Fibroblast of pulmonary artery (primary cell): ENCODE results near the gene PRSS27.
A peak's percentile ranks its signal among the peaks of the same experiment; 100 is the strongest.
"Not testable (repeated sequence)": the region's sequence is repeated elsewhere in the genome, so short reads cannot be mapped to it uniquely, and the experiment has no call there.

Source experiments
- DNase-seq: peaks from one replicate; pipeline ENCODE4 v3.0.0-alpha.2; 2010; ENCODE audit warnings: low read depth
- H3K4me3 ChIP-seq: replicated peaks from 2 replicates; pipeline ENCODE4 v1.5.1; 2011; ENCODE audit warnings: low read depth, mild to moderate bottlenecking, control low read depth, low read length, moderate library complexity
- CTCF ChIP-seq: IDR thresholded peaks from 2 replicates; pipeline ENCODE4 v1.5.1; 2011; ENCODE audit warnings: mild to moderate bottlenecking, control low read depth, low read length, inconsistent platforms; ENCODE audit errors: missing control alignments

PRSS27 gene

DNA sequence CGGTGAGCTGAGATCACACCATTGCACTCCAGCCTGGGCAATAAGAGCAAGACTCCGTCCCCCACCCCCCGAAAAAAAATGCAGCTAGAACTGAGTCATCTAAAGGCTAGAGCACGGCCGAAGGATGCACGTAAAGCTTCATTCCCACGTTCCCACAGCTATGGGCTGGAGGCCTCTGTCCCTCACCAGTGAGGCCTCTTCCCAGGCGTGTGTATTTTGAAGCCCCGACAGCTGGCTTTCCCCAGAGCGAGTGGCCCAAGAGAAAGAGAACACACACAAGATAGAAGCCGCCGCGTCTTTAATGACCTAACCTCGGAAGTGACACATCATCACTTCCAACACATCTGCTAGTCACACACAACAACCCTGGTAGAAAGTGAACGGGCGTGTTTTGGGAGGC is 44.3 kb downstream of the PRSS27 start:
- H3K4me3 ChIP-seq, result no peak overlapping the region
- DNase-seq, result no peak
- TF ChIP-seq CTCF, result no peak

DNA sequence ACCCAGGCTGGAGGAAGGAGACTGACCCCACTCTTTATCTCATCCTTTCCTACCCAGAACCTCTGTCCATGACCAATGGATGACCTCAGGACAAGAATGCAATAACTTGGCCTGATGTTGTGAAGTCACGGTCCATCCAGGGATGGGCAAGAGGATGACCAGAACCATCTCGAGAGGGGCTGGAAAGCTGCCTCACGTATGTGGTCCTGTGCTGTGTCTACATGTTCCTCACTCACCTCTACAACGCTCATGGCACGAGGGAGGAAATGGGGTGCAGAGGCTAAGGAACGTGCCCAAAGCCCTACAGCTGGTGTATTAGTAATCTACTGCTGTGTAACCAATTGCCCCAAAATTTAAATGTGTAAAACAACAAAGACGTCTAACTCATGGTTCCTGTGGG is 45.0 kb downstream of the PRSS27 start:
- no peak overlapping the region for H3K4me3 ChIP-seq
- TF ChIP-seq CTCF, result no peak
- no peak for DNase-seq

GRCh38 chr16:2673066-2673999 is 46.7 kb downstream of the PRSS27 start:
- no peak for TF ChIP-seq CTCF
- peak; percentile 94 for DNase-seq
- H3K4me3 ChIP-seq, result peak overlapping the region; percentile 64

DNA sequence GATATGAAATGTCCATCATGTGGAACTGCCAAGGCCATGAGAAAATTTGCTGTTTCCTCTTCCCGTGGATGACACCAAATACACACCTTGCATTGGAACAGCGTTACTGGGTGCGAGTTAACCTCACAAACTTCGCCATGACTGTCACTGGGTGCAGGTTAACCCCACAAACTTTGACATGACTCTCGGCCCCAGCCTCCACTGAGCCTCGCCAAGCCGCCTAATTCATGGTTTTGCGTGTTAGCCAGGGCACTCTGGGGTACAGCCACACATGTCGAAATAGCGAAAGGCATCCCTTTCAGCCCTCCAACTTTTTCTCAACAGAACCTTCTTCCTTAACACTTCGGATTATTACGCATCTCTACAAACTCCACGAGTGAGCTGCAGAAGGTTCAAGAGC is 48.3 kb downstream of the PRSS27 start:
- DNase-seq, result no peak
- H3K4me3 ChIP-seq, result peak overlapping the region; percentile 57
- TF ChIP-seq CTCF, result no peak

- not testable (repeated sequence) for DNase-seq, H3K4me3 ChIP-seq
- TF ChIP-seq CTCF, result peak; percentile 28
Measured at GRCh38 chr16:2671193-2671592, 48.8 kb downstream of the PRSS27 start.

GRCh38 chr16:2670017-2670416 is 50.0 kb downstream of the PRSS27 start:
- not testable (repeated sequence) for H3K4me3 ChIP-seq
- DNase-seq, result peak; percentile 53
- peak; percentile 61 for TF ChIP-seq CTCF

DNA sequence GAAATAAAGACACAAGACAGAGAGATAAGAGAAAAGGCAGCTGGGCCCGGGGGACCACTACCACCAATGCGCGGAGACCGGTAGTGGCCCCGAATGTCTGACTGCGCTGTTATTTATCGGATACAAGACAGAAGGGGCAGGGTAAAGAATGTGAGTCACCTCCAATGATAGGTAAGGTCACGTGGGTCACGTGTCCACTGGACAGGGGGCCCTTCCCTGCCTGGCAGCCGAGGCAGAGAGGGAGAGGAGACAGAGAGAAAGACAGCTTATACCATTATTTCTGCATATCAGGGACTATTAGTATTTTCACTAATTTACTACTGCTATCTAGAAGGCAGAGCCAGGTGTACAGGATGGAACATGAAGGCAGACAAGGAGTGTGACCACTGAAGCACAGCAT is 50.4 kb downstream of the PRSS27 start:
- DNase-seq, result not testable (repeated sequence)

DNA sequence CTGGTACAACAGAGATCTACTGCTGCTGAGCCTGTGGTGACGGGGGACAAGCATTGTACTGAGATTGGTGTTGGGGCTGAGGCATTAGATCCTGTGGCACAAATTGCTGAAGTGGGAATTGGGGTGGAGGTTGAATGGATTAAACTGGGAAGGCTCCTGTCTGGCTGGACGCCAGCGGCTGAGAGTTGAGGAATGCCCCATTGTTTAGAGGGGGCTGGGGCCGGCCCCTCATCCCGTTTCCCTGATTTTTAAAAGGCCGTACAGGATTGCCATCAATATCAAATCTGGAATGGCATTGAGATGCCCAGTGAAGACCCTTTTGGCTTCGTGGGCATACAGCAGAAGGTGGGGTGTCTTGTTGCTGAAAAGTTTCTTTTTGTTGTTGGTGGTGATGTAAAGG is 53.4 kb downstream of the PRSS27 start:
- not testable (repeated sequence) for H3K4me3 ChIP-seq, DNase-seq

More for the DNA sequence above, 50.4 kb downstream of the PRSS27 start:
- not testable (repeated sequence) for H3K4me3 ChIP-seq
